GM18870 (cell line): ENCODE measurements around the gene C1orf87.
"Not testable (repeated sequence)": the region's sequence is repeated elsewhere in the genome, so short reads cannot be mapped to it uniquely, and the experiment has no call there.

Experiments
- ATAC-seq: cut with Tn5 transposase; IDR thresholded peaks from one replicate; pipeline ENCODE4 v1.9.1; 2021; ENCODE audit warnings: moderate library complexity; ENCODE audit not compliant: unreplicated experiment

C1orf87 gene

DNA sequence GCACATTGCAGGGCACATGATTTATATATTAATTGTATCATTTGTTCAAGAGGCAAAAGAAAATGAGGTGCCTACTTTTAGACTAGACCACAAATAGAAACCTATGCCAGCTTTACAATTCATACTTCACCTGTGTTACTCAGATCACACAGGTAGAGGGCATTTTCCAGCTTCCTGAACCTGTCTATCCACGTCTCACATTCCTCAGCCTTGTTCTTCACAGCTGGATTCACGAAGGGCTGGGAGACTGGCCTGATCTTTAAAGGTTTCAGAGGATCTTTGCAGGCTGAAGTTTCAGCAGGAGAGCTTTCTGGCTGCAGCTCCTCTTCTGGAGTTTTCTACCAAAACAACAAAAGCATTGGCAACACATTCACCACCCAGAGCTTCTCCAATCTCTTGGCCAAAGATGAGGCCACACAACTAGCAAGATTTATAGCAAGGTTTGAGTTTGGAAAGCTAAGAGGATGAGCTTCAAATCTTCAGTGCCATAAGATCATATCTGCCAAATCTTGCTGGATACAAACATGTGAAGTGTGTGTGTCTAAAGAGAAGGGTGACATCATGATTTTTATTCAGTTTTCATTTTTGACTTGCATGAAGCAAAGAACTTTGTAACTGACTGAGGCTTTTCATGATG lies 76.0 kb downstream of the C1orf87 start:
- ATAC-seq = no peak

DNA sequence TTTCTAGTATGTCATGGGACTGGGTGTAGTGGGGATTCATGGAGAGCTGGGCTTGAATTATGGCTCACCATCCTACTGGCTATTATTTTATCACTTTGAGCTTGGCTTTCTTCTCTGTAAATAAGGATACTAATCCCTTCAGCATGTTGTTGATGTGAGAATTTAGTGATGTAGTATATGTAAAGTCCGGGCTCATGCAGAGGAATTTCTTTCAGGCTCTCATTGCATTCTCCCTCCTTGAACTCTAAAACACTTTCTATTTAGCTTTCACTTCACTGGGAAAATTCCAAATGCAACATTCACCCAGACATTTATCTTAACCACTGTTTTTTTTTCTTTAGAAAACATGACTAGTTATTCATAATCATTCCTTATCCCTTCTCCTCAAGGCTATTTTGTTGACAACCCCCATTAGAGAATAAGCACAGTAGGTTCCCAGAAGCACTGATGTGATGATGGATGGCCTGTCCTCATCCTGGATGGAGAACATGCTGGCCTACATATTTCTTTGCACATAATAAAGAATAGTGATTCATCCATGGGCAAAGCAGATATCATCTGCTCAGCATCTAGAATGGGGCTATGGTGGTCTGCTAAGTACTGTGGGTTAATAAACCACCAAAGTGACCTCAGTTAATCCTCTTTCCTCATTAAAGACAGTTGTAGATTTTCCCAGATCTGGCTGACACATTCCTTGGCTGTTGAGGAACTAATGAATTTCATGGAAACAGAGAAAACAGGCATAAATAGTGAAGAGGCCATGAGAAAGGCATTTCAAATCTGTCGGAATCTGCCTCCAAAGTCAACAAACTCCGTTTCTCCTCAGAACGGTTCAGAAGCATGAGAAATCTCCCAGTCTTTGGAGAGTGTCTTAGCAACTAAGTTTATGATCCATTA lies 79.0 kb downstream of the C1orf87 start:
- no peak for ATAC-seq

DNA sequence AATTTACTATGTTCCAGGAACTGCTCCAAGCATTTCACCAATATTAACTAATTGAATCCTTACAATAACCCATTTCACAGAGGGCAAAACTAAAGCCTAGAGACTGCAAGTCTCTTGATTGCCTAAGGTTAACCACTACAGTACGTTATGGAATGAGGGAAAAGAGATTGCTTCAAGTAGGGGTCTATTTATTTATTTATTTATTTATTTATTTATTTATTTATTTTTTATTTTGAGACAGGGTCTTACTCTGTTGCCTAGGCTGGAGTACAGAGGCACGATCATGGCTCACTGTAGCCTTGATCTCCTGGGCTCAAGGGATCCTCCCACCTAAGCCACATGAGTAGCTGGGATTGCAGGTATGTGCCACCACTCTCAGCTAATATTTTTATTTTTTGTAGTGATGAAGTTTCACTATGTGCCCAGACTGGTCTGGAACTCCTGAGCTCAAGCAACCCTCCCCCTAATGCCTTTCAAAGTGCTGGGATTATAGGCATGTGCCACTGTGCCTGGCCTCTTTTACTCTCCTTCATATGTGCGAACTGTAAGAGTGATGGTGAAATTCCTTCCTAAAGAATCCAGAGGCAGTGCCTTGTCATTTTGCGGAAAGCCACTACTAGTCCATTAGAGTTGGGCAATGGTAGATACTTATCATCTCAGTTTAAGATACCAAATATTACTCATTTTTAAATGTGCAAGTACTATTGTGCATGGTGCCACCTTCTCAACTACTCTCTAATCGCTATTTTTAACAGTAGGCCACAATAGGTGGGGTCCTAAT lies 81.3 kb downstream of the C1orf87 start:
- no peak for ATAC-seq

DNA sequence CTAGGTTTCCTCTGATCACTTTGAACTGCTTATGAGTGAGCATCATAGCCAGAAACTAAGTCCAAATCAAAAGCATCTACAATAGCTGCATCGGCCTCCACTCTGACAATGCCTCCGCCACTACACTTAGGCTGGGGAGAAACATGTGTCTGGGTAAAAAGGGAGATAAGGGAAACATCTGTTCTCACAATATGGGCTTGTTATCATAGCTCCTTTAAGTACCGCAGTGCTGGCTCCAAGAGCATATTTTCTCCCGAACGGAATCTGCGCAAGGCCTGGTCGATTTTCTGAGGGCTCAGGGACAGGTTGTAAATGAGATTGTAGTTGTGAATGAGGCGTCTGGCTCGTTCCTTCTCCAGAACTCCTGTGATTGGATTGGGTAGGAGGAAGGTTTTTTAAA lies 83.1 kb downstream of the C1orf87 start:
- ATAC-seq = no peak

DNA sequence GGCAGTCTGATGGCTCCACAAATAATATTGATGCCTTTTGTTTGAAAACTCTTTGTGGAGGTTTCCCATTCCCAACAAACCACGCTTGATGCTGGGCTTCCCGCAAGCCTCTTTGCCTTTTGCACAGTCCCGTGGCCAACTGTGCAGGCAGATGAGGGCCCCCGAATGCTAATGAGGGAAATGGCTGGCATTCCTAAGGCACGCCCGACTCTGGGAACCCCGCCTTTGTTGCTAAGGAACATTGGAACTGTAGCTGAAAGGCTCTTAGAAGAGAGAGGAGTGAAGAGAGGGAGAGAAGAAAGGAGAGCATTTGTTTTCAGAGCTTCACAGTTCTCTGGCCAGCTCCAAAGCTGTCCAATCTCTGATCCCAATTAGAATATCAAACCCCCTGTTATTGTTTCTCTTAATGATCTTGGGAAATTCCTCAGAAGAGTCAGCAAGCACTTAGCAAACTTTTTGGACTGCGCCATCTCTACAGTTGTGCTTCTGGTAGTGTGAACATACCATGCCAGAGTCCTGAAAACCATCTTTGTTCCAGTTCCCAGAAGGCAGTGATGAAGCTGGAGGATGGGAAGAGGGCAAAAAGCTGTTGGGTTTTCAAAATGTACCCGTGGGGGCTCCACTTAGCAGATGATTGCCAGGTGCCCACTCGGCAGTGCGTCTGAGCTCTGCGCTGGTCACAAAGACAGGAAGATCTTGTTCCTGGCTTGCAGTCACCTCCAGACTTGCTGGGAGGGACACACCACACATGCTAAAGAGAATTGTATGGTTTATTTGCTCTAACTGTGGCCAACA lies 86.9 kb downstream of the C1orf87 start:
- no peak for ATAC-seq

DNA sequence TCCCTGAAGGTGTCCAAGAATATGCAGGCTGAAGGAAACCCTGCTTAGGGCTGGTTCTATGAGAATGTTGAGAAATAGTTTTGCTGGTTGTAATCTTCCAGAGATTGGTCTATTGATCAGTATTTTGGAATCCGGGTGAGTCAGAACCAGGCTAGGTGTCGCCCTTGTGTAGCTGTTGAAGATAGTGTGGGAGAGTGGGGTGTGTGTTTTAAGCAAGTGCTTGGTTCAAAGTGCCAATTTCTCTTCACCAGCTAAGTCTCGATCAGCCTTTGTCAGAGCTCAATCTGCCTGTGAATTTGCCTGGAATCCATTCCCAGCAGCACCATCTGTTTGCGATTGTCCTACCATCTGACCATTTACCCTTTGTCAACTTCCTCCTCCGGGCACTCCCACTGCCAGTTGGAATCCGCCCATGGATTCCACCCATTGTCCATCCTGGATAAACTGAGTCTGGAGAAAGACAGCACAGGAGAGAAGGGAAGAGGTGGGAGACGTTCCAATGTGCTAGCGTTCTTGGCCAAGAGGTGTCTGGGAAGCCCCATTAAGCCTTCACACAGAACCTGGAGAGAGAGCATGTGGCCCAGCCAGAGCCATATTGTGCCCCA lies 87.6 kb downstream of the C1orf87 start:
- ATAC-seq = no peak

DNA sequence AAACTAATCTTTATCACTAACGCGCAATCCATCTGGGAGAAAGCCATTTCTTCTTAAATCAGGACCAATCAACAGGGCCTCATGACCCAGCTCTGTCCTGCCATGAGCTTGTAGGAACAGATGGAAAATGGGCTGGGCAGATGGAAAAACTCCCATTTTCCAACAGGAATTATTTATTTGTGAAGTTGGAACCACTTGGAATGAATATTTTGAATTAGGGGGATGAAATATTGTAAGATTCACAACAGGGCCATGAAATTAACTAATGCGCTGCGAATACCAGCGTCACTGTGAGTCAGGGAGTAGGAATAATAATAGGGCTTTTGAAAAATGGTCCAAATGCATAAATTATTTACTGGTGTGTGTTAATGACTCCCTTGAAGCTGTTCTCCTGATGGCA lies 93.9 kb downstream of the C1orf87 start:
- ATAC-seq = no peak

DNA sequence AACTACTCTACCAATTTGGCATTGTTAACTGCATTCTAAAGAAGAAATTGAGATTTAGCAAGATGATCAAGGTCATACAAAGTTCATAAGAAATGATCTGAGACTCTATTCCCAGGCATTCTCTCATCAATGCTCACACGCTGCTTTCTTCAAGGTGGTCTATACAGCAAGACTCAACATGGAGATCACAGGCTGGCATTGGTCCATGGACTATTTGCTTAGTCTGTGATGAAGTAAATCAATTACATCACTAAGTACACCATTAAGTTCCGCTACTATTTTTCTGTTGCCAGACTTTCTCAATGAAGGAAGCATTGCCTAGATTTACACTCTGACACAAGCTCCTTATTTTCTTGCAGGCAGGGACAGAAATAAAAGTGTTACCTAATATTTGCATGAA lies 95.1 kb downstream of the C1orf87 start:
- ATAC-seq = no peak

DNA sequence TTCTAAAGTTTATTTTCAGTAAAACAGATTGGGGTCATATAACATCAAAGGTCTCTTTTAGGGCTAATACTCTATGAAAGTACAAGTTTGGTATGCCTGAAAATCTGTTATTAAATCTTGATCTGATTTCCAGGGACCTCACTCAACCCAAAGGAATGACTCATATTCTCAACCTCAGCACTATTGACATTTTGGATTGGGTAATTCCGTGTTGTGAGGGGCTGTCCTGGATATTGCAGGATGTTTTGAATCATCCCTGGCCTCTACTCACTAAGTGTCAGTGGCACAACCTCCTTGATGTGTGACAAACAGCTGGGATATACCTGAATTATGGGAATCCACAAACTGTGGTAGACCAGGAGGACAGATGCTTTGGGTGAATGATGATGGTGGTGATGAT lies 95.5 kb downstream of the C1orf87 start:
- ATAC-seq = no peak

DNA sequence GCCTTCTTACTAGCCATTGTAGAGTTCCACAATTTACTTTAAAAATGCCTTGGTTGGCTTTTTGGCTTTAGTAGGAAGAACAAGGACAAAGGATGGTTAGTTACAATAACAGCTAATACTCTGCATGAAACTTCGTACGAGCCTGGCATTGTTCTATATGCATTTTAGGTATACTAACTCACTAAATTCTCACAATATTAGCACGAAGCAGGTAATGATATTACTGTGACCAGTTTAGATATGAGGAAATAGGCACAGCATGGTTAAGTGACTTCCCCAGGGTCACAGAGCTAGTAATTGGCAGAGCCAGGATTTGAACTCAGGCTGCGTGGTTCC lies 96.5 kb downstream of the C1orf87 start:
- ATAC-seq = no peak

DNA sequence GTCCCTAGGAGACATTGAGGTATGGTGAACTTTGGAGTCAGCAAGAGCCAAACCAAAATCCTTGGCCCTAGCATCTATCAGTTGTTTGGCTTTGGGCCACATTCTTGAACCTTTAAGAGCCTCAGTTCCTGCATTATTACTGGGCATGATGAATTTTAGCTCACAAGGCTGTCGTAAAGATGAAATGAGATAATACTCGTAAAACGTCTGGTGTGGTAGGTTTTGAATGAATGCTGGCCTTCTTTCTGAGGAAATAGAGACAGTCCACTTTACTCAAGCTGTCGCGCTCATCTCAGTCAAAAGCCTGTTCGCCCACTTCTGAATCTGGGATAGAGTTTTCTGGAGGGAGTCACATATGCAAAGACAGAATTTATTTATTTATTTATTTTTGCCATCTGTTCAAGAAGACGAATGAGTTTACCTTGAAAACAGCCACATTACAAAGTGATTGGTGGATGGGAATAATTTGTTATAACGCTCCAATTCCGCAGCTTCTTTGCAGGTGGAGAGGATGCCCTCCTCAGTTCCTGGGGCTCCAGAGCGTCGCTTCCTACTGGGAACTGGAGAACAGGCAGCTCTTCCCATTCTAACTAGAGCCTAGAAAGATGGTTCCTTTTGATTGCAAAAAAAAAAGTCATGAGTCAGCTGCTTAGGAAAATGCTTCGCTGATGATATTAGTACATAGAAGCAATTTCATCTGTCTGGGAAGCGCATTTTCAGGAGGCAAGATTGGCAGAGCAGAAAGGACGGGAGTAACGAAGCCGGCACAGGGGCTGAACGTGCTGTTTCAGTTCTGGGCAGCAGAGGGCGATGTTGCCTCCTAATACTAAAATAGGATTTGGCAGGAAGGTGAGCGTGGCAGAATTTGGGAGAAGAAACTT lies 97.1 kb downstream of the C1orf87 start:
- ATAC-seq = no peak

DNA sequence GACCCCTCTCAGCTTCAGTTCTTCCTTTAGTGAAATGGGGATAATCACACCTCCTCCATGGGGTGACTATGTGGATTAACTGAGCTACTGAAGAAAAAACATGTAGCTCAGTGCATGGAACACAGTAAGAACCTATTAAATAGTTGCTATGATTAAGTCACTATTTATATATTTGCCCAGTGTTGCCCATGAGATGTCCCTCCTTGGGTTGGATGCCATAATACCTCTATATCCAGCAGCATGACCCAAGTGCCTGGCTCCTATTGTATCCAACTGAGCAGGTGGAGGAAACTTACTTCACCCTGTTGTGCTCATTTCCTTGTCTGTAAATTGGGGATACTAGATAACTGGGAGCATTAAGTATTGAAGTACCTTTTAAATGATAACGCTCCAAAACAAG lies 99.9 kb downstream of the C1orf87 start:
- no peak for ATAC-seq

DNA sequence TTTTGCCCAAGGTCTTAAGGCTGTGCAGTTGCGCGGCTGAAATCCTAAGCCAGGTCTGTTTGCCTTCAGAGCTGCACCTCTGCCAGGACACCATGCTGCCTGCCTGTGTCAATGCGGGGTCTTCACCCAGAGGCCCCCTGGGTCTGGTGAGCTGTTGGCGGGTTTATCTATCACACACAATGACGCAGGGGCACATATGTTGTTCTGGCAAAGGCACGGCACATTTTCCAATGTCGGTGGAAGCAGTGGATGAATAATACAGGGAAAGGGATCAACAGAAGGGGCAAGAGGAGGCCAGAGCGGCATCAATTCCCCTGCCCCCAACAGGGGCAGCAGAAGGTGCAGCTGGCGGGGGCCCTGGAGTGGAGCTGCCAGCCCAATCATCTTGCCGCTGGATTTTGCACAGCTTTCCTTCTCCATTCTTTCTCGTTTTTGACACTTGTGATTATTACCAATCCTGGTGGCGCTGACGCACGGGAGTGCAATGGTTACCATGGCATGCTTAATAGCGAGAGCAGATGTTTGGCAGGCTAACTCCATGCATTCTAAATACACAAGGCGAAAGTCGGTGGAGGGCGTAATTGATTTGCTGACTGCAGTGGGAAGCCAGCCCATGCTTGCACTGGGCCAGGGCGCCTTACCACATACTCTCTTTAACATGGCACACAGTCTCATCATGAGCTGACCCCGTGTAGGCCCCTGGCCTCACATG lies 101.2 kb downstream of the C1orf87 start:
- no peak for ATAC-seq

DNA sequence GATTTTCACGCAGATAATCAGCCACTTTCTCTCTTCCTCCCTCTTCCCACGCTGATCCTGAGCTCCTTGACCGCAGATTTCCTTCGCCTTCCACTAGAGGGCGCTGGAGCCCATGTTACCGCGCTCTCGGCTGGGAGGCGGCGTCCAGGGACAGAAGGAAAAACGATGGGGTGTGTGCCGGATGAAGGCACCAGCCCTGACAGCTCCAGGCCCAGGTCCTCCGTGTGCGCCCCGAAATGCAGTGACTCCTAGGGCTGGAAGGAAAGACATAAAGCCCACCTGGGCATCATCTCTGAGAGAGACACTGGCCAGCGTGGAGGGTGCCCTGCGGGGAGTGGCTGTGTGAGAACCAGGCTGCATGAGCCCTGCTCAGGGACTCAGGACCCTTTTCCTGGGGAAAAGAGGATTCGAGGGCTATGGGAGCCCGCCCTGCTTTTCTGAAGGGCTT lies 102.1 kb downstream of the C1orf87 start:
- ATAC-seq = peak; percentile 60

DNA sequence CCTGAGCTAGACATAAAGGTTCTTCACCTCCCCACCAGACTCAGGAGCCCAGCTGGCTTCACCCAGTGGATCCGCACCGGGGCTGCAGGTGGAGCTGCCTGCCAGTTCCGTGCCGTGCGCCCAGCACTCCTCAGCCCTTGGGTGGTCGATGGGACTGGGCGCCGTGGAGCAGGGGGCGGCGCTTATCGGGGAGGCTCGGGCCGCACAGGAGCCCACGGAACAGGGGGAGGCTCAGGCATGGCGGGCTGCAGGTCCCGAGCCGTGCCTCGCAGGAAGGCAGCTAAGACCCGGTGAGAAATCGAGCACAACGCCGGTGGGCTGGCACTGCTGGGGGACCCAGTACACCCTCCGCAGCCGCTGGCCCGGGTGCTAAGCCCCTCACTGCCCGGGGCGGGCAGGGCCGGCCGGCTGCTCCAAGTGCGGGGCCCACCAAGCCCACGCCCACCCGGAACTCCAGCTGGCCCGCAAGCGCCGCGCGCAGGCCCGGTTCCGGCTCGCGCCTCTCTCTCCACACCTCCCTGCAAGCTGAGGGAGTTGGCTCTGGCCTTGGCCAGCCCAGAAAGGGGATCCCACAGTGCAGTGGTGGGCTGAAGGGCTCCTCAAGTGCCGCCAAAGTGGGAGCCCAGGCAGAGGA lies 103.9 kb downstream of the C1orf87 start:
- not testable (repeated sequence) for ATAC-seq

DNA sequence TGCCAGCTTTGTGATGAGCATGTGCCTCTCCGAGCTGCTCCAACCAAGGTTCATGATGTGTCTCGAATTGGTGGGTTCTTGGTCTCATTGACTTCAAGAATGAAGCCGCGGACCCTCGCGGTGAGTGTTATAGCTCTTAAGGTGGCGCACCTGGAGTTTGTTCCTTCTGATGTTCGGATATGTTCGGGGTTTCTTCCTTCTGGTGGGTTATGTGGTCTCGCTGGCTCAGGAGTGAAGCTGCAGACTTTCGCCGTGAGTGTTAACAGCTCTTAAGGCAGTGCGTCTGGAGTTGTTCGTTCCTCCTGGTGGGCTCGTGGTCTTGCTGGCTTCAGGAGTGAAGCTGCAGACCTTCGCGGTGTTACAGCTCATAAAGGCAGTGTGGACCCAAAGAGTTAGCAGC lies 104.8 kb downstream of the C1orf87 start:
- not testable (repeated sequence) for ATAC-seq

DNA sequence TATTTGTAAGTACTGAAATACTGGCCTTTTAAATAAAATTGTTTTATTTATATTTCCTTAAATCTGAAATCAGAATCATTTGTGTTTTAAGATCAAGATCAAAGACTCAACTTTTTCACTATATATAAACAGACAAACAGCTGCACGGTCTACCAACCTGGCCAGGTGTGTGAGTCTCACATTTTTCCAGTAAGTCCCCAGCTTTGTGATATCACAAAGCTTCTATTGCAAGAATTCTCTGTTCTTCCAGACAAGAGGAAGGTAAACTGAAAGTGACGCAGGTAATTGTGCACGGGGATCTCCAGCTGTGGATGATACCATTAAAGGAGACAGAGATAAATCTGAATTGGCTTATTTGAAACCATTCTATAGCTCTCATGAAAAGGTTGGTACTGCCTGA lies 105.8 kb downstream of the C1orf87 start:
- ATAC-seq = no peak

DNA sequence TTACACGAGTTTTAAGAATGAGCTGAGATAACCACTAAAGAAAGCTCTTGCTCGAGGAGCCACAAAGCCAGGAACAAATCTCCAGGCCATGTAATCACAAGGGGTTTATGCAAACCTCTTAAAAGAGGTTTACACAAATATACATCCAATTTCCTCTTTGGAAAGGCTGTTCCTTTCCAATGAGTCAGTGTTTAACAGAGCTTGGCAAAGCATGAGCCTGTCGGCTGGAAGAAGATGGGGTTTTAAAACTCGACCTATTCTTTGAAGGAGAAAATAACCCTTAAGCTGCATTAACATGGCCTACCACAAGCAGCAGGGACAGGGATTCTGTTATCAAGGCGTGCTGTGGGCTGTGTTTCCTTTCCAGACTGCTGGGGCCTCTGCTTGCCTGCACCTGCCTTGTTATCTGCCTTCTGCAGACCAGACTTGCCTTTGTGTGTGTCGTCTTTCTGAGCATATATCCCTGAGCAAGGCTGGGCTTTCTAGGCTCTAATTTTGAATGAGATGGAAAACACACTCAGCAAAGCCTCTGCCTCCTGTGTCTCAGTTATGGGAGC lies 106.4 kb downstream of the C1orf87 start:
- ATAC-seq = no peak
